Left lobe of liver (tissue), 2 donors: Measurements from ENCODE around the gene FOXK2. TPM values are rescaled to one million over a fixed set of nuclear protein-coding genes. Genes with fewer than 3 reads are reported as not detected.

ENCODE experiments used
- ATAC-seq: fragments of 200-7000 bp; cut with Tn5 transposase; one replicate; pipeline ENCODE4 v1.9.1; 2020; ENCODE audit warnings: mild to moderate bottlenecking, moderate library complexity
- DNase-seq: peaks from one replicate; pipeline ENCODE4 v3.0.0-alpha.2; 2020; ENCODE audit warnings: low spot score
- total RNA-seq: library from RNA; stranded (reverse); gene quantifications from one replicate; pipeline ENCODE4 v1.2.1, GENCODE V29; 2021
- donor health status: DM: no; HTN: no; CAD: no; lungs with moderate emphysema.
- donor health status: DM: no; HTN: yes; CAD: no.

FOXK2 gene
- total RNA-seq, 1 donor from 2014 or later, result 16.2 TPM

DNA sequence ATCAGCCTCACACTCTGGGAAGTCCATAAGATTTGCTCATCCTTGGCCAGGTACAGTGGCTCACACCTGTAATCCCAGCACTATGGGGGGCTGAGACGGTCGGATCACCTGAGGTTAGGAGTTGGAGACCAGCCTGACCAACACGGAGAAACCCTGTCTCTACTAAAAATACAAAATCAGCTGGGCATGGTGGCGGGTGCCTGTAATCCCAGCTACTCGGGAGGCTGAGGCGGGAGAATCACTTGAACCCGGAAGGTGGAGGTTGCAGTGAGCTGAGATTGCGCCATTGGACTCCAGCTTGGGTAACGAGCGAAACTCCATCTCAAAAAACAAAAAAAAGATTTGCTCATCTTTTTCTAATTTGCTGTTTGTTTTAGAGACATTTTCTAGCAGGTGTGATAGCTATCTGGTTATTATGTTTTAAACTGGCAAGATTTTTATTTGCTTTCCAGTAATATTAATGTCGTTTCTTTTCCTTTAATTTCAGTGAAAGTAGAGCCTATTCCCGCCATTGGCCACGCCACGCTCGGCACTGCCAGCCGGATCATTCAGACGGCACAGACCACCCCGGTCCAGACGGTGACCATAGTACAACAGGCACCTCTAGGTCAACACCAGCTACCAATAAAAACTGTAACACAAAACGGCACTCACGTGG, 67.2 kb downstream of the FOXK2 start:
- DNase-seq (no peak), ATAC-seq (no peak)

DNA sequence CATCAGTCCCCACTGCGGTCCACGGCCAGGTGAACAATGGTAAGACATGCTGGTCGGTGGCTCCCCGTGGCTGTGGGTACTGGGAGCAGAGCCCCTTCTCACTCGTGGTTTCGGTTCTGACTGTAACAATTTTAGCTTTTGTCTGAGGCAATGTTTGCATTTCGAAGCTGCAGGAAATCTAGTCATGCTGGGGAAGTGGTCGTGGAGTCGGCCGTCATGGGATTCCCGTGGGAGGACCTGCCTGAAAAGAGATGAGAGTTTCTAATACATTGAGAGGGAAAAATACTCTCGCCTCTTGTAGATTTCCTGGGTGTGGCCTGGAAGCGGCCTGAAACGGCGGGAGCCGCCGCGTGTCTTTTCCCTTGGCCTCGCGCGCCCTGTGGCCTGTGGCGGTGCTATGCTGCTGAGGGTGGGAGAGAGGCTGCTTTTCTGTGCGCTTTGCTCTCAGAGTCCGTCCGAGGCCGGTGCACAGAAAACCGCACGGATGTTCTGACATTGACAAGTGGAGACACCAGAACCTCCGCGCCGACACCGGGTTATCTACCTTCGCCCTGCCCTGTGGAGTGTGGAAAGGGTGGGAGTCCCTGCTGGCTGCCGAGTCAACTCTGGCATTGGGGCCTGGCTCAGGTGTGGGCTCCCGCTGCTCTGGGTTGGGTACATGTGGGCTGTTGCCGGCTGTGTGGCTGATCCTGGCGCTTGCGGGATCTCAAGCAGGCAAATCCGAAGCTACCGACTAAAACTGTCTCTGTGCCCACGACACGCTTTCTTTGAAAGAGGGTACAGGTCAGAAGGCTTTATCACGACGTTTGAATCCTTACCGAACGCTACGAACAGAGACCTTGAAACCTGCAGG, 67.9 kb downstream of the FOXK2 start:
- DNase-seq, result no peak

DNA sequence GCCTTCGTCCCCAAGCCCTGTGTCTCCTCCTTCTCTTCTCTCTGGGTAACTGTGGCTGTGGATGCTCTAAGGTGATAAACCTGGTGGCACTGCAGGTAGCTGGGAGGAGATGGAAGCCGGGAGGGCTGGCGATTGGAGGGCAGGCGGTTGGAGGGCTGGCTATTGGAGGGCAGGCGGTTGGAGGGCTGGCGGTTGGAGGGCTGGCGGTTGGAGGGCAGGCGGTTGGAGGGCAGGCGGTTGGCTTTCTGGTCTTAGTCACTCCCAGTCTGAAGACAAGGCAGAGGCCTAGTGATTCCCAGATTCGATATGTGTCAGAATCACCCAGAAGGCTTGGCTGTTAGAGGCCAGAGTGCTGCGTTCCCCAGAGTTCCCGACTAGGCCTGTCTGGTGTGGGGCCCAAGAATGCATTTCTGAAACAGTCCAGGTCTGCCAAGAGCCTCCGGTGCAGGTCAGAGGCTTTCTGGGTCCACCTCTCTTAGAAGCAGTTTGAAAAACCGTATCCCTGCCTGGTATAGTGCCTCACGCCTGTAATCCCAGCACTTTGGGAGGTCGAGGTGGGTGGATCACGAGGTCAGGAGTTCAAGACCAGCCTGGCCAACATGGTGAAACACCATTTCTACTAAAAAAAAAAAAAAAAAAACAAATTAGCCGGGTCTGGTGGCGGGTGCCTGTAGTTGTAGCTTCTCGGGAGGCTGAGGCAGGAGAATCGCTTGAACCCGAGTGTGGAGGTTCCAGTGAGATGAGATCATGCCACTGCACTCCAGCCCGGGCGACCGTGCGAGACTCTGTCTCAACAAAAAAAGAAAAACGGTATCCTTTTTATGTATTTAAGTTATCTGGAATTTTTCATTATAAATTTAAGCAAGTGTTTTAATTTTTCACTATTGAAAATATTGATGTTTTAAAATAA, 69.0 kb downstream of the FOXK2 start:
- no peak for DNase-seq
- ATAC-seq, result no peak

More for the DNA sequence above, 67.9 kb downstream of the FOXK2 start:
- ATAC-seq, result no peak

DNA sequence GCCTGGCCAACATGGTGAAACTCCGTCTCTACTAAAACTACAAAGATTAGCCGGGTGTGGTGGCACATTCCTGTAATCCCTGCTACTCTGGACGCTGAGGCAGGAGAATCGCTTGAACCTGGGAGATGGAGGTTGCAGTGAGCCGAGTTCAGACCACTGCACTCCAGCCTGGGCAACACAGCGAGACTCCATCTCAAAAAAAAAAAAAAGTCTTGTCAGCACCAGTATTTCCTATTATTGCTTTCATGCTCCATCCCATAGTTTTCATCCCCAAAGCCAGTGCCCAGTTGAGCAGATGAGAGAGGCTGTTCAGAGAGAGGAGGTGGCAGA, 70.3 kb downstream of the FOXK2 start:
- DNase-seq, result no peak
- ATAC-seq, result no peak

DNA sequence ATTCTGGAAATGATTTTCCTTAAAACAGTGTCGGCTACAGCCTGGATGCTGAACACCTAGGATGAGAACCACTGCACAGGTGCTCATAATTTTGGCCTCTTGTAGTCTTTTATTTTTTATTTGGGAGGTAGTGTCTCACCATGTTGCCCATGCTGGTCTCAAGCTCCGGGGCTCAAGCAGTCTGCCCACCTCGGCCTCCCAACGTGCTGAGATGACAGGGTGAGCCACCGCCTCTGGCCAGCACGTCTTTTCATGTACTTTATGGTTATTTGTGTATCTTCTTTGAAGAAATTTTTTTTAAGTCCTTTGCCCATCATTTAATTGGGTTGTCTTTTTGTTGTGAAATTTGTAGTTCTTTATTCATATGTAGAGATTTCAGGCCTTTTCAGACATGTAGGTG, 70.7 kb downstream of the FOXK2 start:
- no peak for DNase-seq
- no peak for ATAC-seq

DNA sequence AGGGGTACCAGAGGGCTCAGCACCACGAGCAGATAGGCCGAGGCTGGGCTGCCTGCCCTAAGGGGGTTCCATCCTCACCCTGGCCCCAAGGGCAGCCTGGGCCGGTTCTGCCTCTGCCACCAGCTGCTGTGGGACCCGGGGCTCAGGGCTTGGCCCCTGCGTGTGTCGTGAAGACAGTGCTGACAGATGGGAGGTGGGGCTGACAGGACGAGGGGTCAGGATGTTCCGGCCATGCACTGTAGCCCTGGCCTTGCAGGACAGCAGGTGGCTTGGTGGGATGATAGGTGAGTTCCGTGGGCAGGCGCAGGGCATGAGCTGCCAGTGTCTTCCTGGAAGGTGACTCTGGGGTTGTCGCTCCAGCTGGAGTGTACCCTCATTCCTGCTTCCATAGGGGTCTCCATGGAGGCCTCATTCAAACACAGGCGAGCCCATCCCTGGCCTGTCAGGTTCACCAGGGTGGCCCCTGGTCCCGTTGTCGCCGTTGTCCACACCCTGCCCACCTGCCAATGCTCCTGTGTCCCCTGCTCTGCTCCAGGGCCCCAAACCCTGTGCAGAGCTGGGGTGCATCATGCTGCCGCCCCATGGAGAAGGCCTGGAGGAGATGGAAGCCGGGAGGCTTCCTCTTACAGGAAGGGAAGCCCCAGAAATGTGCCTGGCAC, 71.5 kb downstream of the FOXK2 start:
- ATAC-seq (no peak), DNase-seq (no peak)

DNA sequence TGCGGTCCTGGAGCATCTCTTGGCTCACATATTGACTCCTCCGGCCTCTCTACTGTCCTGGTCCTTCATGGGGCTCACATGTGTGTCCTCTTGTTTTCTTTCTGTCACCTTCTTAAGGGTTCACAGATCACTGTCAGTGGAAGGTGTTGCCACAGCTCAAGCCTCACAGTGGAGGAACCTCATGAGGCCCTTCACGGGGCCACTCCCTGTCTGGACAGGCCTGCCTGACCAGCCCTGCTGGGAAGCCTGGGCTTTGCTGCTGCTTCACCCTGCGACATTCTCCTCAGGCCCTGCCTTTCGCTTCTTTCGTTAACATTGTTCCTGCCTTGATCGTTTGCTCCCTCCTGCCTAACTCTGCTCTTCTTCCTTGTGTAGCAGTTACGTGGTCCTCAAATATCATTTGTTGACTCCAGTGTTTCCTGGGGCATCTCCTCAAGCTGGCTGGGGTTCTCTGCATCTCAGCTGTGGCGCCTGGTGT, 72.8 kb downstream of the FOXK2 start:
- ATAC-seq (peak; percentile 24), DNase-seq (no peak)

DNA sequence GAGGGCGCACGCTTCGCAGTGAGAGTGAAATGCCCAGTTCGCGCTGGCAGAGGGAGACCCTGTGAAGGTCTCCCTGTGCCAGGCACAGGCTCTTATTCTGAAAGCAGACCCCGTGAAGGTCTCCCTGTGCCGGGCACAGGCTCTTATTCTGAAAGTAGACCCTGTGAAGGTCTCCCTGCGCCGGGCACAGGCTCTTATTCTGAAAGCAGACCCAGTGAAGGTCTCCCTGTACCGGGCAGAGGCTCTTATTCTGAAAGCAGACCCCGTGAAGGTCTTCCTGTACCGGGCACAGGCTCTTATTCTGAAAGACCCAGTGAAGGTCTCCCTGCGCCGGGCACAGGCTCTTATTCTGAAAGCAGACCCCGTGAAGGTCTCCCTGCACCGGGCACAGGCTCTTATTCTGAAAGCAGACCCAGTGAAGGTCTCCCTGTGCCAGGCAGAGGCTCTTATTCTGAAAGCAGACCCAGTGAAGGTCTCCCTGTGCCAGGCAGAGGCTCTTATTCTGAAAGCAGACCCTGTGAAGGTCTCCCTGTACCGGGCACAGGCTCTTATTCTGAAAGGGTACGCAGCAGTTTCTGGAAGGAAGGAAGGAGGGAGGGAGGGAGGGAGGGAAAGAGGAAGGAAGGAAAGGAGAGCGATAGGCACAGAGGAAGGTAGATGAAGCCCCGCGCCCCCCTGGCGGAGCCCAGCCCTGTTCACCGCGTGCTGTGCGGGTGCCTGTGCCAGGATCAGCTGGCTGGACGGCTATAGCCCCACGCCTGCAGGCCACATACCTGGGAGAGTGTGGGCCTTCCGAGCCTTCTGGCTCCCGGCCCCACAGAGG, 73.4 kb downstream of the FOXK2 start:
- DNase-seq, result peak; percentile 80
- ATAC-seq, result peak; percentile 72

DNA sequence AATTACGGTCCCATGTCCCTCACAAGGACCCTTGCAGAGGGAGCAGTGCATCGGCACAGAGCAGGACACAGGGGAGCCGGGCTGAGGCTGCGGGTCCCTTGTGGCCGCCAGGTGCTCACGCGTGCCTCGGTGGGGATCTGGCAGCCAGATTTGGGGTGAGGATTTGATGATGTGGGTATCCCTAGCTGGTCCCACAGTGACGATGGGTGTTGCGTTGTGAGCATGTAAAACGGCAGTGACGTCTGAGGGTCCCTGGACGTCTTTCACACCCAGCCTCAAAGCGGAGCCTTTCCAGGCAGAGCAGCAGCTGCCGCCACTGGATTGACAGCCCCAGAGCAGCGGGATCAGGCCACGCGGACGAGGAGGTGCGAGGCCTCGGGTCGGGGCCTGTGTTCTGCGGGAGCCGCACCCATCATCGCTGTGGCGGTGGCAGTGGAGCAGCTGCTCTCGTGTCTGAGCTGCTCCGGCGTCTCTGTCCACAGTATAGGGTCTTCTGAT, 74.1 kb downstream of the FOXK2 start:
- DNase-seq, result no peak
- ATAC-seq, result peak; percentile 2

DNA sequence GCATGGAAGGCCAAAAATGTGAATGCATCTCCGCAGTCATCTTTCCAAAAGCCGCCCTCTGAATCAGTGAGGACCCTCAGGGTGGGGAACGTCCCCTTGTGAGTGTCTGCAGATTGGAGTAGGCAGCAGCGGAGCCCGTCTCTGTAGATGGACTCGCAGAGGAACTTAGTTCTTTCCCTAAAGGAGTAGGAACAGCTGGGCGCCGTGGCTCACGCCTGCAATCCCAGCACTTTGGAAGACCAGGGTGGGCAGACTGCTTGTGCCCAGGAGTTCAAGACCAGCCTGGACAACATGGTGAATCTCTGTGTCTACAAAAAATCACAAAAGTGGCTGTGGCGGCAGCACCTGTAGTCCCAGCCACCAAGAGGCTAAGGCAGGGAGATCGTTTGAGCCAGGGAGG, 75.0 kb downstream of the FOXK2 start:
- DNase-seq (no peak), ATAC-seq (no peak)

DNA sequence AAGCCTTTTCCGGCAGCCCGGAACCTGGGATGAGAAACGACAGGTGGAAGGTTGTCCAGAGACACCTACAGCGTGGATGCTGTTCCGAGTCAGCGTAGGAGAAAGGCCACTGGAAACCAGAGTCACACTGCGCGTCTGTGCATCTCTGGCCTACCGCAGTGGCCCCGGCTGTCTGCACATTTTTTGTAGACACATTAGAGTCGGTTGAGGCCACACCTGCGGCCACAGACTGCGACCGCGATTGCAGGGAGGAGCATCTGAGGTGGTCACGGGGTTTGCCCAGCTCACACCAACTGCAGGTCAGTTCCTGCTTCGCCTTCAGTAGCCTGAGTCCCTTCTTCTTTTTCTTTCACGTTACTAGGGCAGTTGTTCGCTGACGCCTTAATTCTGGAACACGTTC, 76.4 kb downstream of the FOXK2 start:
- DNase-seq (no peak), ATAC-seq (no peak)

DNA sequence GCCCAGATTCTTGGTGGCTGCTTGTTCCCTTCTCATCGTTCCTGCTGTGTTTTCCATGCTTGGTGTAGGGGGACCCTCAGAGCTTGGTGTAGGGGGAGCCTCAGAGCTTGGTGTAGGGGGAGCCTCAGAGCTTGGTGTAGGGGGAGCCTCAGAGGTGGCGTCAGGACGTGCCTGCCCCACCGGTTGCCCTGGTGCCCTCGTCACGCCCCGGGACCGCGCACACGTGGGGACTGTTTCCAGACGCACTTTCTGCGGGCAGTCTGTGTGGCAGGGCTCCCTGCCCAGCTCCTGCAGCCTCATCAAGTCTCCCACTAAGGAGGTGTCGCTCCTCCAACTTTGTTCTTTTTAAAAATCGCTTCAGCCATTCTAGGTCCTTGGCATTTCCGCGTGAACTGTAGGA, 76.8 kb downstream of the FOXK2 start:
- DNase-seq (no peak), ATAC-seq (no peak)

DNA sequence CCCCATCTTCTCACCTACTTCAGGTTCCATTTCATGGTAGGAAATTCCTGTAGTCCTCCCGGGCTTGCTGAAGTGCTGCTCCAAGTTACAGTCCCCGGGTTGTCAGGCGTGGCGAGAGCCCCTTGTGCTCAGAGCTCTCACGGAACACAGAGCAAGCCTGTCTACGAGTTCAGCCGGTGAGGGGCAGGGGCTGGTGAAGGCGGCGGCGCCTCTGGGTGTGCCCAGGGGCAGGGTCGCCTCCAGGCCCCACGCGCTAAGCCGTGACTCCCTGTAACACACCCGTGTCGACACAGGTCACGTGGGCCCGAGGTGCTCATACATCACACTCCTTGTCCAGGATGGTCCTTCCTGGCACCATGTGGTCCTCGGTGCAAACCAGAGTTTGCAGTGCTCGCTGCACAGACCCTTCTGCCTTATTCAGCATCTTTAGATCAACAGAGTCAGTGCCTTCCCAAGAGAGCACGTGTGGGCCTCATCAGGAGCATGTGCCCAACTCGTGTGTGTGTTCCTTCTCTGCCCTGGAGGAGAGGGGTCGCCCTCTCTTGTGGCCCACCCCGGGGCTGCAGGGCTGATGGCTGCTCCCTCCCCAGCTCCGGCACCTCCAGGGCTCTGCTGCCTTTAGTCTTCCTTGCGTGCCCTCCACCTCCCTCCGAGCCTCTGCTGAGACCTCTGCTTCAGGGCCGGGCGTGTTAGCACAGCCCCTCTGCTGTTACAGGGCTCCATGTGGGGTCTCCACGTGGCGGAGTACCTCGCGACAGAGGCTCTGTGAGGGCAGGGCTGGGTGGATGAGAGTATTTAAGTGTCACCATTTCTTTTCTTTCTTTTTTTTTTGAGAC, 77.5 kb downstream of the FOXK2 start:
- DNase-seq, result no peak
- no peak for ATAC-seq

DNA sequence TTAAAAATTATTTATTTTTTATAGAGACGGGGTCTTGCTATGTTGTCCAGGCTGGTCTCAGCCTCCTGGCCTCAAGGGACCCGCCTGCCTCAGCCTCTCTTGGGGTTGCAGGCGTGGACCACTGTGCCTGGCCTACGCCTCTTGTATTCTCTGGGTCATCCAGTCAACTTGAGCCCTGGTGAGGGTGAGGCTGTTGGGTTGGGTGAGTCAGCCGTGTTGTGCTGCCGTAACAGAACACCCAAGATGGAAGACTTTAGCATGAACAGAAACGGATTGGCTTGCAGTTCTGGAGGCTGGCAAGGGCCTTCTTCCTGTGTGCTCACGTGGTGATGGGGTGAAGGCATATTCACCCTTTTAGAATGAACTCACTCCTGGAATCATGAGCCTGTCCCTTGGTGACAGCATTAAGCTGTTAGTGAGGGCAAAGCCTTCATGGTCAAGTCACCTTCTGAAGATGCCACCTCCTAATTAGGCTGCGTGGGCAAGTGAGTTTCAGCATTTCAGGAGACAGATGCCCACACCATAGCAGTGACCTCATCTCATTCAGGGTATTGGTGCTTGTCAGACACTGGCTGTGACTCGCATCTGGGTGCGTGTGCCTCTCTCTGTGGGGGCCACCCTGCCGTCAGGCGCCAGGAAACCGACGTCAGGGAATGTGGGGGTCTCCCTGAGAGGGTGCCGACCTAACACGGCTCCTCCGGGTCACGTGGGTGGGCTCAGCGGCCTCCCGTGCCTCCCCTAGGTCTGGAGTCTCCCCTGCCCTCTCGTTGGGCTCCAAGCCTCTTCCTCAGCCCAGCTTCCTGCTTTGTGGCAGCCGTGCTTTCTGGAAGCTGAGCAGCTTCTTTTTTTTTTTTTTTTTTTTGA, 79.0 kb downstream of the FOXK2 start:
- DNase-seq (no peak), ATAC-seq (peak; percentile 7)

DNA sequence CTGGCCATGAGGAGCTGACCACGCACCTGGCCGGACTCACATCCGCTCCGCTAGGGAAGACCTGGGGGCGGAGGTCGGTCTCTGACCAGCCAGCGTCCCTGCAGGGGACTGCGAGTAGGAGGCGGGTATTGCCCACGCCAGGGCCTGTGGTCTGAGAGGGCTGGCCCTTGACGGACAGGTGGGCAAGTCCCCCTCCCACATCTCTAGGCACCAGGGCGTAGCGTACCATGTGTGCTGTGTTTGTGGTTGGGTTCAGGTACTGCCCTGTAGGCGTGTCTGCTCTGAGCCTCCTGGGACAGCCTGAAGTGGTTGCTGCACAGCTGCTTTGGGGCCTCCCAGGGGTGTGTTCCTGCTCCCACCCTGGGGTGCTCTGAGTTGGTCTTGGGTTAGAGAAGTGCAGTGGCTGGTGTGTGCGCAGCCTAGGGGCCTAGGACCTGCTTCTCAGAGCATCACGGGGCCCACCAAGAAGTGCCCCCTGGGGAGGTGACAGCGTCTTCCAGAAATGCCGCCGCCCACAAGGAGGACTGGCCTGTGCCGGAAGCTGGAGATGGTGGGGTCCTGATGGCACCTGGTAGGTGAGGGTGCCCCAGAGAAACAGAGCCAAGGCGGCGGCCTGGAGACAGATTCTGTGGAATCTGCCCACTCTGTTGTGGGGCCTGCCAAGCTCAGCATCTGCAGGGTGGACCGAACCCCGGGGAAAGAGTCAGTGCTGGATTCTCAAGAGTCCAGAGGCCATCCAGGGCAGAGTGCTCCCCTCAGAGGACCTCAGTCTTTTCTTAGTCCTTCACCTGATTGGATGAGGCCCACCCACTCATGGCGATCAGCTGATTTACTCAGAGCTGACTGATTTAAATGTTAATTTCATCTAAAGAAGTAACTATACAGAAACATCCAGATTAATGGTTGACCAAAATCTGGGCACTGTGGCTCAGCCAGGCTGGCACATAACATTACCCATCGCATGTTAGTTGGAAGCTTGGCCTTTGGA, 80.4 kb downstream of the FOXK2 start:
- DNase-seq (no peak), ATAC-seq (no peak)

DNA sequence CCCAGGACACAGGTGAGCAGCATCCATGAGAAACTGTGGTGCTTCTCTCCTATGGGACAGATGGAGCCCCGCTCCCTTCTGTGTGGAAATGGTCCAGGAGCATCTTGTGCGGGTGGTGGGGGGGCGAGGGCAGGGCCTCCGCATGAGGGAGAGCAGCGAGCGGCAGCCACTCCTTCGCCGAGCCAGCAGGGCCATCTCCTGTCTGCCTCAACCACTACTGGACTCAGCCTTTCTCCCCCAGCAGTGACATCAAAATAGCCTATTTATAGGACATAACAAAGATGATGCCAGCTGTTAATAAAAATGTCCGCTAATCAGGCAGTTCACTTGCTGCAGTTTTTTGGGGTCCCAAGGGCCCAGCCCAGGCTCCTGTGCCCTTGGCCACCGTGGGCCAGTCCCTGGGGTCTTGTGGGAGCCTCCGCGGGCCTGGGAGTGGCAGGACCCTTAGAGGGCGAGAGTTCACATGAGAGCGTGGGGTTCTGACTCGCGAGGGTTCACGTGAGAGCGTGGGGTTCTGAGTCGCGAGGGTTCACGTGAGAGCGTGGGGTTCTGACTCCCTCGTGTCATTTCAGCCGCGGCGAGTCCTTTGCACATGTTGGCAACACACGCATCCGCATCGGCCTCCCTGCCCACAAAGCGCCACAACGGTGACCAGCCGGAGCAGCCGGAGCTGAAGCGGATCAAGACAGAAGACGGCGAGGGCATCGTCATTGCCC, 81.4 kb downstream of the FOXK2 start:
- ATAC-seq (no peak), DNase-seq (no peak)
